OCI-M2 (cell line): ENCODE measurements around the gene EXOSC2.
"Not testable (repeated sequence)": the region's sequence is repeated elsewhere in the genome, so short reads cannot be mapped to it uniquely, and the experiment has no call there.

ENCODE experiments used
- DNase-seq: peaks from one replicate; lab custom pipeline; 2025; ENCODE audit not compliant: unreplicated experiment; lab: John Stamatoyannopoulos, UW

EXOSC2 gene

GRCh38 chr9:130666393-130667119 is 27.0 kb upstream of the EXOSC2 start:
- no peak for DNase-seq

DNA sequence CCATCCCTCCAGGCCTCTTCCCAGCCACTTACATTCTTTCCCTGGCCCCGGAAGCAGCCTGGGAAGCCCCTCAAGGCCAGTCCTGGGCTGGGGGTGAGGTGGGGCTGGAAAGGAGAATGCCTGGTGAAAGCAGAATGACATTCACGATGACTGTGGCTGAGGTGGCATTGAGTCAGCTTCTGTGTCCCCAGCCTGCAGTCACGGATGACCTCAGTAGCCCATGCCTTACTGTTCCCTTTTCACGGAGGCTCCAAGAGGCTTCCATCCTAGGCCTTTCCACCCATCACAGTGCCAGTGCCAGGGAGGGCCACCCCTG is 26.5 kb upstream of the EXOSC2 start:
- DNase-seq: no peak

DNA sequence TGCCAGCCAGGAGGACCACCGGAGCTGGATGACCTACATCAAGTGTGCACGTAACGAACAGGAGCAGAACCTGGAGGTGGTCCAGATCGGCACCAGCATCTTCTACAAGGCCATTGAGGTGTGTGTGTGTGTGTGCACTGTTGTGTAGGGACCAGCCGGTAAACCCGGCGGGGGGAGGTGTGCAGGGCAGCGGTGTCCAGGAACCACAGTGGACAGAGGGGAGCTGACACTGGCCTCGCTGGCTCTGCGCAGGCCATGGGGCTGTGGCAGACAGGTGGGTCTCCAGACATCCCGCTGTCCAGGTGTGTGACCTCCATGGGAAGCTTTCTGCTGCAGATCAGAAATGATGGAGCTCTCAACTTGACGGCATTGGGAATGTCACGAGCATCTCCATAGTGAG is 25.4 kb upstream of the EXOSC2 start:
- DNase-seq: no peak

GRCh38 chr9:130668659-130669058 is 24.9 kb upstream of the EXOSC2 start:
- DNase-seq: no peak

DNA sequence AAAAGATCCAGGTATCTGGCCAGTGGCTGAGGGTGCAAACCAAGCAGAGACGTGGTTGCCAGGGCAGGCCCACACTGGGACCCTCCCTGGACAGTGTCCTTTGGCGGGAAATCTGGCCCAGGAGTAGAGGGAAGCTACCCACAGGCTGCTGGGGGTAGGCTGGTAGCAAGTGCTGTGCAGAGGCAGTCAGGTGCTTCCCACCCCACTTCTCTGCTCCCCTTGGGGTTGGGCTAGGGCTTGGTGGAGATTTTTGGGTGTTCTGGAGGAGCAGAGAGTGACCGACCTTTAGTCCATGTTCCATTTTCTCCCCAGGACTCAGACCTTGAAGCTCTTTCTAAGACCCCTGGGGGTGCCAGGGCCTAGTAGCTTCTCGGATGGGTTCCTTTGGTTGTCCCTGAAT is 23.6 kb upstream of the EXOSC2 start:
- no peak for DNase-seq

DNA sequence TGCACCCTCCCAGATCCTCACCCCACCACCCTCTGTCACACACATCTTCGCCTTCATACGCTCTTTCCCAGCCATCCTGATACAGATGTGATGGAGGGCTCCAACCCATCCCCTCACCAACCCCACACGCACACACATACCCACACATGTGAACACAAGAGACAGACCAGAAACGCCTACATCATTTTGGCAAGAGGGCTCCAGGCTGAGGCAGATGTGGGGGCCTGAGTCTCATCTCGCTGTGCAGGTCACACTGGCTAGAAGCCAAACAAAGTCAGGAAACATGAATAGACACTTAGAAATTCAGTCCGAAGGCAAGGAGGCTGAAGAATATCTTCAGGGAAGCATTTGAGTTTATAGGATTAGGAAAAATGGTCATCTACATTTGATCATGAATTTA is 22.9 kb upstream of the EXOSC2 start:
- DNase-seq: no peak

GRCh38 chr9:130672466-130672865 is 21.1 kb upstream of the EXOSC2 start:
- no peak for DNase-seq

GRCh38 chr9:130672933-130673615 is 20.5 kb upstream of the EXOSC2 start:
- no peak for DNase-seq

DNA sequence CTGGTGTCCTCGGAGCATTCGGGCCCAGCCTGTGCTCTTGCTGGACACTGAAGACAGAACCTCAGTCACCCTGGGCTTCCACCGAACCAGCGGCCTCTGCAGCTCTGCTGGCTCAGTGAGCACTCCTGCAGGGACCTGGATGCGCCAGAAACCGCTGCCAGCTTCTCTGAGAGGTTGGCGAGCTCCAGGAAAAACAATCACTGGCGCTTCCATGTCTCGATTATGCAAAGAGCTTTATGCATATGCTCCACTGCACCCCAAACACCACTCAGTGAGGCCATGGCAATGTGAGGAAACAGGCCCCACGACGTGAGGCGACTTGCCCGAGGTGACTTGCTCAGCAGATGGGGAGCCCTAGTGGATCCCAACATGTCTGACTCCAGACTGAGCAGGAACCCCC is 18.2 kb upstream of the EXOSC2 start:
- no peak for DNase-seq

DNA sequence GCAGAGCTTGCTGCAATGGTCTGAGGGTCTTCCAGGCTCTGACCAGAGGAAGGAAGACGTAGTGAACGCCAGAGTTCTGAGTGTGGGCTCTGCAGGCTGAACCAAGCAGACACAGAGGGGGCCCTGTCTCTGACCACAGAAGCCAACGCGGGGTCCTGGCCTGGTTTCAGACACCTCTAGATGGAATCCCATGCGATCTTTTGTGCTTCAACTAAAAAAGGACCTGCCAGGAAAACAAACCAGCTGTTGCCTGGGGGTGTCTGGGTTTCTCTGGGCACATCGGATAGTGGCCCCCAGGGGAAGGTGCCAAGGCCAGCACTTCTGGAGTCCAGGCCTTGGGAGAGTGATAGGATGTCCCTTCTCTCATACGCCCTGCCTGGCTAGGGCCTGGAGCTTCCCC is 16.3 kb upstream of the EXOSC2 start:
- no peak for DNase-seq

DNA sequence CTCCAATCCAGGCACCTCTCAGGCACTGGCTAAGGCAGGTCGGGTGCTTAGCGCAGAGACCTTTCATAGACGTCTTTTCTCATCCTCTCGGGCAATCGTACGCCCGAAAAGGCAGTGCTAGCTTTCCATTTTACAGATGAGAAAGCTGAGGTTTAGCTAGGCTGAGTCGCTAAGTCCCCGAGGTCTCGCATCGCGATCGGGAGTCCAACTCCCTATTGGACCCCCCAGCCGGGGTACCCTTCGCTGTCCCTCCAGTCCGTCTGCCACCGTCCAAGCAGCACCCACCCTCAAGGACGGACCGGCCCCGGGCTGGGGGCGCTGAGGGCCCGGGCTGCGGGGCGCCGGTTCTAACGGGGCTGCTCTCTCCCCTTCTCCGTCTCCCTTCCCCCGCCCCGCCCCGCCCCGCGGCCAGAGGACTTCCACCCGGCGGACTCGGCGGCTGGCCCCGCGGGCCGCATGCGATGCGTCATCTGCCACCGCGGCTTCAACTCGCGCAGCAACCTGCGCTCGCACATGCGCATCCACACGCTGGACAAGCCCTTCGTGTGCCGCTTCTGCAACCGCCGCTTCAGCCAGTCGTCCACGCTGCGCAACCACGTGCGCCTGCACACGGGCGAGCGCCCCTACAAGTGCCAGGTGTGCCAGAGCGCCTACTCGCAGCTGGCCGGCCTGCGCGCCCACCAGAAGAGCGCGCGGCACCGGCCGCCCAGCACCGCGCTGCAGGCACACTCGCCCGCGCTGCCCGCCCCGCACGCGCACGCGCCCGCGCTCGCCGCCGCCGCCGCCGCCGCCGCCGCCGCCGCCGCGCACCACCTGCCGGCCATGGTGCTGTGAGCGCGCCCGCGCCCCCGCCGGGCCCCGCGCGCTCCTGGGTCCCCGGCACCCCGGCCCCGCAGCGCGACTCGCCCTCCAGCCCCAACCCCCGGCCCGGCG is 12.5 kb upstream of the EXOSC2 start:
- no peak for DNase-seq

DNA sequence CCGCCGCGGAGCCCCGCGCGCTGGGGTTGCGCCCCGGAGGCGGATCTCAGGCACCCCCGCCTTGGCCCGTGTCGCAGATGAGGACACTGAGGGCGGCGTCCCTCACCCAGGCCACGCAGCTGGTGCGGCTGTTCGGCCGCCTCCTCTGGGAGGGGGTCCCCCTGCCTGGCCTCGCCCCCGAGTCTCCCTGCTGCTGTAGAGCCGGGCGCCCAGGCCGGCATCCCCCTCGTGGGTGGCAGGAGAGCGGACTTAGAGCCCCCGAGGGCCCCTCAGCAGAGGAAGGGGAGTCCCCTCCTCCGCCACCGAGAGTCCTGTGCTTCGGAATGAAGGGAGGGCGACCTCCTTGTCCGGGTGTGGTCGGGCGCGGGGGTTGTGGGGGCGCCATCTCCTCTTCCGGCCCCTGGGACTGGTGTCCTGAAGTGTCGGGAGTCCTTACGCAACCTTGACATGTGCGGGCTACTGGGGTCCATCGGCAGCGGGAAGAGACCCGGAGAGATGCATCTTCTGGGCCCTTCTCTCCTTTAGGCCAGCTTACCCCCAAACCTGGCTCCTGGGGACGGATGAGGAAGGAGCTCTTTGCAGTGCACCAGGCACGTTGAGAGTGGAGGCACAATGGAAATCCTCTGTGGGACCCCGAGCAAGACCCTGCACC is 11.7 kb upstream of the EXOSC2 start:
- no peak for DNase-seq

GRCh38 chr9:130682421-130683121 is 11.0 kb upstream of the EXOSC2 start:
- DNase-seq: no peak

GRCh38 chr9:130685104-130685503 is 8.5 kb upstream of the EXOSC2 start:
- DNase-seq: no peak

- not testable (repeated sequence) for DNase-seq
Observed at GRCh38 chr9:130685945-130686344, 7.6 kb upstream of the EXOSC2 start.

GRCh38 chr9:130687615-130688014 is 6.0 kb upstream of the EXOSC2 start:
- no peak for DNase-seq

- DNase-seq: no peak
Observed at GRCh38 chr9:130688072-130688471, 5.5 kb upstream of the EXOSC2 start.

DNA sequence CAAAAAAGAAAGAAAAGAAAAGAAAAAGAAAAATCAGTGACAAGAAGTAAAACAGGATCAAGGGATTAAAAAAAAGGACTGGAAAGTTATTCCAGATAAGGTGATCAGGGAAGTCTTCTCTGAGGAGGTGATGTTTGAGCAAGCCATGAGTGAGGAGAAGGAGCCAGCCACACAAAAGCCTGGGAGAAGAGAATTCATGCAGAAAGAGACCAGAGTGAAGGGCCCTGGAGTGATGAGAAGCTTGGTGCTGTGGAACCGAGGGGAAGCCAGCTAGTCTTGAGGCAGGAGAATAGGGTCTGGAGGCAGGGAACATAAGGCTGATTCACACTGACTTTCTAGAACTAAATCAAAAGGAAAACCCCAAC is 4.0 kb upstream of the EXOSC2 start:
- no peak for DNase-seq

DNA sequence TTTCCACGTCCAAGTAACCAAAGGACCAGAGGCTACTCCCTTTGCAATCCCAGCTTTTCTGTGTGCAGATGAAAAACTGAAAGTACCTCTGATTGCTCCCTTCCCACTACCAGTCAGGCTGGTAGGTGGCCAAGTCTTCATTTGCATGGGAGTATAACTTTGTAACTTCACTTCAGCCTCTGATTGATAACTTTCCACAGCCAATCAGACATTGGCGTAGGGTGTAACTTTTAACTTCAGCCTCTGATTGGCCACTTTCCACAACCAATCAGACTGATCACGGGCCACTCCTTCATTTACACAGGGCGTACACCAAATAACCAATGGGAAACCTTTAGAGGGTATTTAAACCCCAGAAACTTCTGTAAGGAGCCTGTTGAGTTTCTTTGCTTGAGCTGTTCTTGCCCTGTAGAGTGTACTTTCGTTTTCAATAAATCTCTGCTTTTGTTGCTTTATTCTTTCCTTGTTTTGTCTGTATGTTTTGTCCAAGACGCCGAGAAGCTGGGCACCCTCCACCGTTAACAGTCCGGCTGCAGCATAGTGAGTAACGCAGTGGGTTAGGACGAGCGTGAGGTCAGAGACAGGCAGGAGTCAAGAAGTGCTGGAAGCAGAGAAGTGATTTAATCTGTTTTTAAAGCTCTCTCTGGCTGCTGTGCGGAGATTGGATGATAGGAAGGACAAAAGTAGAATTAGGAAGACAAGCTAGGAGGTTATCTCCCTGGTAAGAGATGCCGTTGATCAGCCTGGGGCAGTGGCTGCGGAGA is 3.5 kb upstream of the EXOSC2 start:
- peak; percentile 54 for DNase-seq

- DNase-seq: no peak
Observed at GRCh38 chr9:130692321-130692720, 1.3 kb upstream of the EXOSC2 start.
